HG02981 (cell line): ENCODE results near the gene TMEM255A.

Experiments used
- ATAC-seq: cut with Tn5 transposase; IDR thresholded peaks from one replicate; pipeline ENCODE4 v1.9.1; 2021; ENCODE audit warnings: mild to moderate bottlenecking, moderate library complexity; ENCODE audit not compliant: unreplicated experiment

Gene TMEM255A

GRCh38 chrX:120308959-120309872 lies 2.0 kb downstream of the TMEM255A start:
- peak; percentile 93 for ATAC-seq

GRCh38 chrX:120308558-120308957 lies 2.7 kb downstream of the TMEM255A start:
- no peak for ATAC-seq

- no peak for ATAC-seq
These were observed 4.6 kb downstream of the TMEM255A start for GRCh38 chrX:120306630-120307029.

- ATAC-seq: no peak
These were observed 5.6 kb downstream of the TMEM255A start for GRCh38 chrX:120305531-120306141.

GRCh38 chrX:120304256-120304655 lies 7.0 kb downstream of the TMEM255A start:
- no peak for ATAC-seq

- ATAC-seq: peak; percentile 97
These were observed 8.8 kb downstream of the TMEM255A start for GRCh38 chrX:120302434-120302833.

GRCh38 chrX:120301960-120302359 lies 9.3 kb downstream of the TMEM255A start:
- peak; percentile 4 for ATAC-seq

- no peak for ATAC-seq
These were observed 9.8 kb downstream of the TMEM255A start for GRCh38 chrX:120301497-120301896.

GRCh38 chrX:120299928-120300327 lies 11.3 kb downstream of the TMEM255A start:
- no peak for ATAC-seq

- no peak for ATAC-seq
These were observed 13.3 kb downstream of the TMEM255A start for GRCh38 chrX:120297923-120298322.

GRCh38 chrX:120294651-120295050 lies 16.6 kb downstream of the TMEM255A start:
- ATAC-seq: no peak

- no peak for ATAC-seq
These were observed 18.2 kb downstream of the TMEM255A start for GRCh38 chrX:120293015-120293414.

- no peak for ATAC-seq
These were observed 20.1 kb downstream of the TMEM255A start for GRCh38 chrX:120291211-120291610.

- no peak for ATAC-seq
These were observed 21.2 kb downstream of the TMEM255A start for GRCh38 chrX:120290107-120290506.

GRCh38 chrX:120287513-120288112 lies 23.6 kb downstream of the TMEM255A start:
- ATAC-seq: peak; percentile 75

- ATAC-seq: no peak
These were observed 24.3 kb downstream of the TMEM255A start for GRCh38 chrX:120286733-120287512.

- no peak for ATAC-seq
These were observed 28.6 kb downstream of the TMEM255A start for GRCh38 chrX:120282697-120283096.

- no peak for ATAC-seq
These were observed 29.5 kb downstream of the TMEM255A start for GRCh38 chrX:120281761-120282160.

GRCh38 chrX:120281021-120281624 lies 30.1 kb downstream of the TMEM255A start:
- ATAC-seq: no peak

- no peak for ATAC-seq
These were observed 36.3 kb downstream of the TMEM255A start for GRCh38 chrX:120274958-120275357.

GRCh38 chrX:120274145-120274544 lies 37.1 kb downstream of the TMEM255A start:
- ATAC-seq: no peak
